ENCODE measurements around the gene CETN1. TPM values are rescaled to one million over a fixed set of nuclear protein-coding genes. Genes with fewer than 3 reads are reported as not detected.
A peak's percentile ranks its signal among the peaks of the same experiment; 100 is the strongest.

Gene CETN1
- total and polyA plus RNA-seq, 2 of the 13 experiments (the other 11 are each of a cell fraction or from before 2014, with no cell fraction given), result not detected

DNA sequence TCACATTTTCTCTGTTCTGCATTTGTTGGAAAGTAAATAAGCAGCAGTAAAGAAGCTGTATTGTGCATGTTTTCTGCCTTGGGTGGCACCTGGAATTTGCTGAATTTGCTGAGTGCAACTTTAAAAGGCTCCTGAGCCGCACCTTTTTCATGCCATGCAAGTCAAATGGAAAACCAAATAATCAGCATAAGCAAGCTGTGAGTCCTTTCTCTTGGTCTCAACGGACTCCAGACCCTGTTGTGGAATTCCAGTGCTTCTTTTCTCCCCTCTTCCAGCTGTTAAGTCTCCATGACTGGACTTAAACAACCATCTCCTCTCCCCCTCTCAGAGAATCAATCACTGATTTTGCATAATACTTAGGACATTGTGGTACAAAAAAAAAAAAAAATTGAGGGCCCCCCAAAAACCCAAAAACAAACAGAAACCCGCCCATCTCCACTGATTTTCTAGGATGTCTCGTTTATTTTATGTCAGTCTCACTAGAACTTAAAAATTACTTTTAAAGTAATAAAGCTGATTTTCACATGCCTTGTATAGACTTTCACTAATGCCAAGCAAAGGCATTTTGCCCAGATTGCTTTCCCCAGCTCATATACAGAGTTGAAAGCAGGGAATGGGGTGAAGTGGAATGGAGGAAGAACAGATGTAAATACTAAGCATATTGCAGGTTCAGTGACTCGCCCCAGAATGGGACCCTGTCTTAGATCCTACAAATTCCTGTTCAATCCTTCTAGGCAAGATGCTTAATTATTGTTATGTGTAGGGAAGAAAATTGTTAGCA, 5.1 kb upstream of the CETN1 start:
- in situ Hi-C loops (cut with HindIII; ENCODE audit: extremely low pct_ligation_motif_present, low pct_unique_long_range_greater_than_20kb), result no loop called here
- TF ChIP-seq ZNF772 (CRISPR knock-in tag; IDR thresholded peaks at IDR 0.05) (no peak), MAFK (conservative IDR thresholded peaks at IDR 0.05 in 1 of 2, IDR thresholded peaks at IDR 0.05 in 1 of 2; ENCODE audit: low read length in 2 of 2) (0 out of 4 replicates have a peak, but pooled peaks have one; percentile 15 to 34), PATZ1 (CRISPR knock-in tag; IDR thresholded peaks at IDR 0.05) (no peak)
- no TSS peak for BruUV-seq (replicated peaks)
- H3K79me2 ChIP-seq (ENCODE audit: insufficient read depth, low read length), result no peaks in the 10 kb centered on the region
- no peaks in the 10 kb centered on the region; a peak in 1 of 5 replicates for H3K27me3 ChIP-seq (ENCODE audit: control insufficient read depth in 1 of 2, insufficient read depth in 2 of 2, low read length in 2 of 2)
- FAIRE-seq (no peak), ATAC-seq (no peak), DNase-seq (ENCODE audit: low spot score) (no peak)
- POLR2A ChIA-PET, result no interaction called here
- no peaks in the 10 kb centered on the region for H4K20me1 ChIP-seq (ENCODE audit: insufficient read depth, low read length)
- no peak overlapping the region for H3K9ac ChIP-seq (ENCODE audit: insufficient read depth, low read depth, low read length)
- H3K4me2 ChIP-seq (ENCODE audit: low read depth, low read length), result no peak overlapping the region
- peaks cover 68% of the 10 kb centered on the region for H3K4me1 ChIP-seq (ENCODE audit: insufficient read depth, low read length)
- no peak overlapping the region for H3K27ac ChIP-seq (ENCODE audit: extremely low read length, insufficient read depth, low read length)
- CTCF ChIA-PET (ENCODE audit: low intra/inter-chr PET ratio, low total read pairs), result no interaction called here
- H3K36me3 ChIP-seq (replicated peaks in 1 of 2; ENCODE audit: control insufficient read depth in 1 of 2, insufficient read depth in 2 of 2, low read length in 2 of 2), result no peaks in the 10 kb centered on the region
- no peak overlapping the region for H3K4me3 ChIP-seq (replicated peaks in 1 of 3; ENCODE audit: insufficient read depth in 1 of 3, low read depth in 2 of 3, low read length in 3 of 3)
- WGBS (ENCODE audit: low lambda C conversion rate), result 61% methylated on average over 5 of the region's 5 CpGs
- H2AFZ ChIP-seq (ENCODE audit: low read length), result no peak overlapping the region
- no peaks in the 10 kb centered on the region for H3K9me3 ChIP-seq (ENCODE audit: low read length)
- intact Hi-C loops (cut with micrococcal nuclease; ENCODE audit: unreplicated experiment), result no loop called here

- POLR2A ChIA-PET, result no interaction called here
Measured at GRCh38 chr18:576924-577323, 3.3 kb upstream of the CETN1 start.

More at GRCh38 chr18:576924-577323, 3.3 kb upstream of the CETN1 start:
- ATAC-seq (no peak), DNase-seq (ENCODE audit: low spot score) (no peak), FAIRE-seq (no peak)
- no peaks in the 10 kb centered on the region; a peak in 1 of 5 replicates for H3K27me3 ChIP-seq (ENCODE audit: control insufficient read depth in 1 of 2, insufficient read depth in 2 of 2, low read length in 2 of 2)
- H3K9me3 ChIP-seq (ENCODE audit: low read length), result no peaks in the 10 kb centered on the region
- H3K4me2 ChIP-seq (ENCODE audit: low read depth, low read length), result no peak overlapping the region
- no peaks in the 10 kb centered on the region for H3K79me2 ChIP-seq (ENCODE audit: insufficient read depth, low read length)
- CTCF ChIA-PET (ENCODE audit: low intra/inter-chr PET ratio, low total read pairs), result no interaction called here
- WGBS (ENCODE audit: low lambda C conversion rate), result 88% methylated on average over 9 of the region's 9 CpGs
- no peaks in the 10 kb centered on the region for H4K20me1 ChIP-seq (ENCODE audit: insufficient read depth, low read length)
- no peaks in the 10 kb centered on the region for H3K36me3 ChIP-seq (replicated peaks in 1 of 2; ENCODE audit: control insufficient read depth in 1 of 2, insufficient read depth in 2 of 2, low read length in 2 of 2)
- H3K27ac ChIP-seq (ENCODE audit: extremely low read length, insufficient read depth, low read length), result no peak overlapping the region
- TF ChIP-seq ERF (CRISPR knock-in tag; IDR thresholded peaks at IDR 0.05) (no peak), SOX6 (IDR thresholded peaks at IDR 0.05) (no peak), SOX6 (CRISPR knock-in tag; IDR thresholded peaks at IDR 0.05) (no peak)
- H3K4me3 ChIP-seq (replicated peaks in 1 of 3; ENCODE audit: insufficient read depth in 1 of 3, low read depth in 2 of 3, low read length in 3 of 3), result no peak overlapping the region
- no peak overlapping the region for H3K9ac ChIP-seq (ENCODE audit: insufficient read depth, low read depth, low read length)
- peaks cover 49% of the 10 kb centered on the region for H3K4me1 ChIP-seq (ENCODE audit: insufficient read depth, low read length)
- in situ Hi-C loops (cut with HindIII; ENCODE audit: extremely low pct_ligation_motif_present, low pct_unique_long_range_greater_than_20kb), result no loop called here
- BruUV-seq (replicated peaks), result no TSS peak
- intact Hi-C loops (cut with micrococcal nuclease; ENCODE audit: unreplicated experiment), result no loop called here
- no peak overlapping the region for H2AFZ ChIP-seq (ENCODE audit: low read length)

Measured in HepG2 (cell line).